Dendritic cell treated with granulocyte-macrophage colony-stimulating factor and Interleukin-4, amounts not matched to agents 40 ng/mL and 50 ng/mL, for 4 days (primary cell): ENCODE results near the gene EFNA5.

Experiments
- H3K27ac Mint-ChIP-seq: one replicate; pipeline ENCODE4 v1.8.0; 2022; ENCODE audit warnings: mild to moderate bottlenecking, mixed read lengths
- H3K27me3 Mint-ChIP-seq: one replicate; pipeline ENCODE4 v1.8.0; 2022; ENCODE audit warnings: mild to moderate bottlenecking, mixed read lengths
- H3K36me3 Mint-ChIP-seq: one replicate; pipeline ENCODE4 v1.8.0; 2022; ENCODE audit warnings: low read depth, mixed read lengths
- H3K4me1 Mint-ChIP-seq: one replicate; pipeline ENCODE4 v1.8.0; 2022; ENCODE audit warnings: low read depth, mixed read lengths
- H3K4me3 Mint-ChIP-seq: one replicate; pipeline ENCODE4 v1.8.0; 2022; ENCODE audit warnings: mild to moderate bottlenecking, moderate library complexity, mixed read lengths
- H3K9me3 Mint-ChIP-seq: one replicate; pipeline ENCODE4 v1.8.0; 2022; ENCODE audit warnings: mixed read lengths
- intact Hi-C: fragments of 100-400 bp; cut with micrococcal nuclease; formaldehyde crosslinking; loops from one replicate; pipeline ENCODE4 v1.15.0; 2022

The EFNA5 gene

DNA sequence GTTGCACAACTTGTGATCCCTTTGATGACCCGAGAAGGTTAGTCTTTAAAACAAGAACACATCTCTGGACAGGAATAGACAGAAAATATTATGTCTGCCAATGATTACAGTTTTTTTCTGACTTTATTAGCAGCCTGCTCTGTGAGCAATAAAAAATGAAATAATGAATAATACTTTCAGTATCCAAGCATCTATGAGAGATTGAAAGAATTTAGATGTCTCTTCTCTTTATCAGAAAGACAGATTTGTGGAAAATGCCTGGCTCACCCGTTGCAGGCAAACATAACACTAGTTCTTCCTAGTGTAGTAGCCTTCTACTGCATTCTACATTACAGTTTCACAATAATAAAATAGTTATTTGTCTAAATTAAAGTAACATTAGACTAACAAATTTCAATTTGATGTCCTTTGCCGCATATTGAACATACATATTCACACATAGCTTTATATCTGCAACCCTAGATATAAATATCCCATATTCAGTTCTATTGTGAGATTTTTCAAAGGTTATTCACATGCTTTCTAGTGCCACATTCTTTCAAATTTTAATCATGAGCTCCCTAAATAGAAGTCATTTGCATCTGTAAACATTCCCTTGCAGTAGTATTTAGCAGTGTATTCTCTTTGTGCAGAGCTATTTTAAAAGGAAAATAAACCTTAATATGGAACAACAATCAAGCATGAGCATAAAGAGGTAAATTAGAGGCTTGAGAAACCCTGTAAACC lies 267.3 kb downstream of the EFNA5 start:
- H3K9me3 Mint-ChIP-seq, result no peaks in the 10 kb centered on the region
- intact Hi-C loops, result no loop called here
- no peaks in the 10 kb centered on the region for H3K36me3 Mint-ChIP-seq
- H3K4me3 Mint-ChIP-seq, result no peak overlapping the region
- H3K27me3 Mint-ChIP-seq, result peaks cover 1% of the 10 kb centered on the region
- no peak overlapping the region for H3K27ac Mint-ChIP-seq
- H3K4me1 Mint-ChIP-seq, result no peaks in the 10 kb centered on the region

DNA sequence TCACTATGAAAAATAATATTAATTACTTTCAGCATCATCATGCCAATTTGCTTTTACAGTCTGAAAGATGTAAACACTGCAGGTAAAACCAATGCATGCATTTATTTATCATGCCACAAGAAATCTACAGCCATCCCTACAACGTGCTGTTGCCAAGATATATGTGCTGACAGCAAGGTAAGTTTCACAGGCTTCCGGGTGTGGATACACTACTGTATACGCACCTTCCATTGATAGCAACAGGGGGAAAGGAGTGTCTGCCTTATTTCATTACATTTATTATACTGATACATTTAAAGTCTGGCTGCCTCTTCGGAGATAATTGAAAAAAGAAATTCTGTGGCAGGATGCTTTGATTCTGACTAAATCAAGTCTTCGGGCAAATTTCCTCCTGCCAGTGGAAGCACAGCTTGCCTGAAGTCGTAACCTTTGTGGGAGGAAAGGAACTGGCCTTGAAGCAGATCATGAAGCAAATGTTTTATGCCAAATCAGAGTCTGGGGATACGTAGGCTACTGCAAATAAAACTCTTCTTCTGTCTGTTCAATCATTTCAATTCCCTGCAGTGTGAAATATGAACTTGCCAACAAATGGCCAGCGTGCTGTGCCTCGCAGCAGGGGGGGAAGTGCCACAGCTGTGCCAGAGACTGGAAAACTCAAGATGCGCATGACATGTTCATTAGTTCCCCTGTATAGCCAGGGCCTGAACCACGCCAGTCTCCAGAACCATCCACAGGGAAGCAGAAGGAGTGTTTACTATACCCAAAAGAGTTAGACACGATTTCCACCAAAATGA lies 268.1 kb downstream of the EFNA5 start:
- intact Hi-C loops, result no loop called here
- Mint-ChIP-seq H3K27ac (no peak overlapping the region), H3K36me3 (no peaks in the 10 kb centered on the region), H3K4me3 (no peak overlapping the region), H3K27me3 (peaks cover 1% of the 10 kb centered on the region), H3K9me3 (no peaks in the 10 kb centered on the region), H3K4me1 (no peaks in the 10 kb centered on the region)

DNA sequence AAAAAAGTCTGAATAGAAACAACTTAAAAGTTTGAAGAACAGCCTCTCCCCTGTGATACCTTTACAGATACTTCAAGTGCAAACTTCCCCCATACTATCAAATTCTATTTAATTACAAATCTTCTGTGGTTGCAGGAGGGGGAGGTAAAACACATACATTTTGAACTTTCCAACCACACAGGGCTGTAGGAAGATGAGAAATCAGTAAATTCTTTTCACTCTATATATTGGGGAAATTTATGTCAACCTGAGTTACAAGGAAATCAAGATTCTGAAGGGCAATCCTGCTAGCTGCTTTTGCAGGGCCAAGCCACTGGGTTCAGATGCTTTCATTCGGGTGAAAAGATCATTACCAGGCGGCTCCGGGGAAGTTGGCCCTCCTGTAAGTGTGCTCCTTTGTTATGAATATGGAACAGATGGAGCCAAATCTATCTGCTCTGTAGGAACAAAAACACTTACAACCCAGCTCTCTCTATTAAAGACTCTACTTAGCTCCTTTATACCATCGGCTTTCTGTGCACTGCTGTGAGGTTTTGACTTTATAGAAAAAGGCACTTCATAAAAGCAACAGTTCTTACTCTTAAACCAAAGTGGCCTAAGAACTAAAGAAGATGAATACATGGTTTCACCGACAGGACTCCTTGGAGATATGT lies 269.1 kb downstream of the EFNA5 start:
- H3K36me3 Mint-ChIP-seq, result no peaks in the 10 kb centered on the region
- peaks cover 1% of the 10 kb centered on the region for H3K27me3 Mint-ChIP-seq
- no peaks in the 10 kb centered on the region for H3K4me1 Mint-ChIP-seq
- no peaks in the 10 kb centered on the region for H3K9me3 Mint-ChIP-seq
- no peak overlapping the region for H3K27ac Mint-ChIP-seq
- no peak overlapping the region for H3K4me3 Mint-ChIP-seq
- intact Hi-C loops, result no loop called here

DNA sequence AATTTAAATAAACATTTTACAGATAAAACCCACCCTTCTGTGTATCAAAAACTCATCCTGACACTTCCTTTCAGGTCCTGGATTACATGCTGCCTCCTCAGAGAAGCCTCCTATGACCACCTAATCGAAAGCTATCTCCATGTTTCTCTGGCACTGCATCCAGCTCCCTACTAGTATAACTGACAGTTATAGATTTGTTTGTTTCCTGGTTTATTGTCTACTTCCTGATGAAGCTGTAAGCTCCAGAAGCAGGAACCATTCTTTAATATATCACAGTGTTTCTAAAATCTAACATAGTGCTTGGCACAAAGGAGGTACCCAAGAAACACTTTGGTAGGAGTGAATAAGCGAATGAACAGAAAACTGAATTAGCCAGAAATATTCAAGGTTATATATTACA lies 270.4 kb downstream of the EFNA5 start:
- H3K27ac Mint-ChIP-seq, result no peak overlapping the region
- no peaks in the 10 kb centered on the region for H3K9me3 Mint-ChIP-seq
- no peaks in the 10 kb centered on the region for H3K36me3 Mint-ChIP-seq
- H3K4me1 Mint-ChIP-seq, result no peaks in the 10 kb centered on the region
- no peak overlapping the region for H3K4me3 Mint-ChIP-seq
- intact Hi-C loops, result no loop called here
- peaks cover 1% of the 10 kb centered on the region for H3K27me3 Mint-ChIP-seq

DNA sequence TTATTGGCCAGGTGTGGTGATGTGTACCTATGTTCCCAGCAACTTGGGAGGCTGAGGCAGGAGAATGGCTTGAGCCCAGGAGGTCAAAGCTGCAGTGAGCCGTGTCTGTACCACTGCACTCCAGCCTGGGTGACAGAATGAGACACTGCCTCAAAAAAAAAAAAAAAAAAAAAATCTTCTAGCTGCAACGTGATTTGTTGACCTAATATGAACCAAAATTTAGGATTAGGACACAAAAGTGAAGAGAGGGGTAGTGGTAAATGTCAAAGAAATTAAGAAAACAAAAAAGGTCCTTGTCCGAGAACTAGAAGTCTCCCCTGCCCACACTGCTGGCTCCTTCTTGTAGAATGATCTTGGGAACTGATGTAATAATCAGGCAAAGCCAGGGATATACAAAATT lies 272.0 kb downstream of the EFNA5 start:
- no peaks in the 10 kb centered on the region for H3K36me3 Mint-ChIP-seq
- H3K27me3 Mint-ChIP-seq, result peaks cover 1% of the 10 kb centered on the region
- no peaks in the 10 kb centered on the region for H3K9me3 Mint-ChIP-seq
- no peaks in the 10 kb centered on the region for H3K4me1 Mint-ChIP-seq
- H3K27ac Mint-ChIP-seq, result no peak overlapping the region
- no peak overlapping the region for H3K4me3 Mint-ChIP-seq
- intact Hi-C loops, result no loop called here

DNA sequence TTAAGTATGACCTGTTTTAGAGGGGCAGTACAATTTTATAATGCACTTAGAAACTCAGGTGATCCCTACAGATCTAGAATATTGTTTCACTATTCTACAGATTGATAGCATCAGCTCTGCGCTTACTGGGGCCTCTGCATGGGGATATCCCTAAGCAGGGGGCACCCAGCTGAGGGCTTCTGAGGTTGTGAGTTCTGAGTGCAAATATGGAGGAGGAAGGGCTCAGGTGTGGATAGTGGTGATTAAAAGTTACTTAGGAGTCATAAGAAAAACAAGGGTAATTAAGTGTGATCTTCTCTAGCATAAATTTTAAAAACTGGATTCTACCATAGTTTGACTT lies 274.4 kb downstream of the EFNA5 start:
- H3K9me3 Mint-ChIP-seq, result no peaks in the 10 kb centered on the region
- intact Hi-C loops, result no loop called here
- peaks cover 1% of the 10 kb centered on the region for H3K27me3 Mint-ChIP-seq
- H3K27ac Mint-ChIP-seq, result no peak overlapping the region
- no peaks in the 10 kb centered on the region for H3K4me1 Mint-ChIP-seq
- no peaks in the 10 kb centered on the region for H3K36me3 Mint-ChIP-seq
- H3K4me3 Mint-ChIP-seq, result no peak overlapping the region

DNA sequence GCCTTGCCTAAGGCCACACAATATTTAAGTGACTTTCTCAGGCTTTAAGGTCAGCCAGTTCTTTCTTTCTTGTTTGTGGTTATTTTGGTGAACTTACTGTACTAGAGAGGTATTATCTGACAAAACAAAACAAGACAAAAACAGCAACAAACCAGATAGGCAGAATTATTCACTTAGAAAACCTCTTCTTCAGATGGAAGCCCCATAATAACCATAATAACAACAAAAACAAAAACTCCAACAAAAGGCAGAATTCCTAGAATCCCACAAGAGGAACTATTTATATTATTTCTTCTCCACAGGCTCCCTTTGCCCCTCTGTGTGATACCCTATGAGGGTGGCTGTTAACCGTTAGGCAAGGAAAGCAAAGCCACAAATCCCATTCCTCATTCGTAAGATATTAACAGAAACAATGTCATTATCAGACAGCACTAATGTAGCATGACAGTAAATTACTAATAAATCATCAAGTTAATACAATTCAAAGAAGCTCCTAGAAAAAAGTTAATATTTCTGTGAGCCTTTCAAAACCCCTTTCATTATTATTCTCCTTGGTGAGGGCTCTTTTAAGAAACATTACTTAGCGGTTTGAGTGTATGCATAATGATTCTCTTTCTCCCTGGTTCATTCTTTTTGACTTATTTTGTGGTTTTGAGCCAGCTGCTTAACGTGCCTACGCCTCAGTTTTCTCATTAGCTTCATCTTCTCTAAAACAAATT lies 274.9 kb downstream of the EFNA5 start:
- H3K36me3 Mint-ChIP-seq, result no peaks in the 10 kb centered on the region
- no peaks in the 10 kb centered on the region for H3K4me1 Mint-ChIP-seq
- H3K4me3 Mint-ChIP-seq, result no peak overlapping the region
- H3K27ac Mint-ChIP-seq, result no peak overlapping the region
- H3K27me3 Mint-ChIP-seq, result peaks cover 1% of the 10 kb centered on the region
- no peaks in the 10 kb centered on the region for H3K9me3 Mint-ChIP-seq
- intact Hi-C loops, result no loop called here

DNA sequence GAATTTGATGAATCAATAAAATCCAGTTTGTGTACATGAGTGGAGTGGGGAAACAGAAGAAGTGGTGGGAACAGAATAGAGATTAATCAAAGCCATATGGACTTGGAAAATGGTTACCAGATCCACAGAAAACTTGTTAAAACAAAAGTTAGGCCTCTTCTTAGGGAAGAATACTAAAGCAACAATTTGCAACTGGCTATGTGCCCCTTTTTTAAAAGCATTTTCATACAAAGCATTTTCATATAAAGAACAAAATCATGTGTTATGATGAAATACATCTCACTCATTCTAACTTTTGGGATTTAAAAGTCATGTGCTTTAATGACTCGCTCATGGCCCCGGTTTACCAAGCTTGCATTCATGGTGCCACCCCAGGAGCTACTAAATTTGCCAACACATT lies 276.9 kb downstream of the EFNA5 start:
- Mint-ChIP-seq H3K4me1 (peaks cover 12% of the 10 kb centered on the region), H3K4me3 (no peak overlapping the region), H3K27me3 (no peaks in the 10 kb centered on the region), H3K36me3 (no peaks in the 10 kb centered on the region), H3K27ac (no peak overlapping the region), H3K9me3 (no peaks in the 10 kb centered on the region)
- intact Hi-C loops, result no loop called here

DNA sequence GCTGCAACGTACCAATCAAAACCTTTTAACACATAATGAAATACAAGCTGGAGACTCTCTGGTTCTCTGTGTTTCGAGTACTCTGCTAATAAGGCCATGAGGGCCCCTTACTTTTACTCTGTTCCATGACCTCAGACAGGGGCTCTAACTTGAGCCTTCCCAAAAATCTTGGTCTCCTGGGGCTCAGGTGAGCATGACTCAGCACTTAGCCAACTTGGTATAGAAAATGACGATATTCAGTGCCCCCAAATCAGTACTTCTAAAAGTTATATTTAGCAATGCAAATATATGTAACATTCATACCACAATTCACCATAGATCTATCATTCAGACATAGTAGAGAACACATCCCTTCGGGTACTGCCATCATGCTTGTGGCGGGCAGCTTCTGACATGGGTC lies 278.9 kb downstream of the EFNA5 start:
- no peak overlapping the region for H3K27ac Mint-ChIP-seq
- no peak overlapping the region for H3K4me3 Mint-ChIP-seq
- peaks cover 30% of the 10 kb centered on the region for H3K4me1 Mint-ChIP-seq
- H3K27me3 Mint-ChIP-seq, result no peaks in the 10 kb centered on the region
- intact Hi-C loops, result no loop called here
- no peaks in the 10 kb centered on the region for H3K9me3 Mint-ChIP-seq
- H3K36me3 Mint-ChIP-seq, result no peaks in the 10 kb centered on the region

DNA sequence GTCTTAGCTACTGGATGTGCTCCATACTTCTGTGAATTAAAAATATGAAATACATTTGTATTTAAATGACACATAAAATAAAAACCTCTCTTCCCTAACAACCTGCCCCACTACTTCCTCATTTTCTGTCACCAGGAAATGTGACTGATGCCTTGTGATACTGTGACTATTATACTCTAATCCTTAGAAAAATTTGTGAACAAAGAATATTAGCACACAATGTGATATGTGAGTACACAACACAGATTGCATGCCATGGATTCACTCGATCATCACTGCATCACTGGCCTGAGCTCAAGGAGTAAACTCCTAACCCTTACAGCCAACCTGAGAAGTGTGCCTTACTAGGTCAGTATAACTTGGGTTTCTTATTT lies 281.0 kb downstream of the EFNA5 start:
- Mint-ChIP-seq H3K27ac (peak overlapping the region; percentile 43), H3K27me3 (no peaks in the 10 kb centered on the region), H3K4me3 (no peak overlapping the region), H3K36me3 (no peaks in the 10 kb centered on the region), H3K4me1 (peaks cover 30% of the 10 kb centered on the region), H3K9me3 (no peaks in the 10 kb centered on the region)
- intact Hi-C loops, result no loop called here

DNA sequence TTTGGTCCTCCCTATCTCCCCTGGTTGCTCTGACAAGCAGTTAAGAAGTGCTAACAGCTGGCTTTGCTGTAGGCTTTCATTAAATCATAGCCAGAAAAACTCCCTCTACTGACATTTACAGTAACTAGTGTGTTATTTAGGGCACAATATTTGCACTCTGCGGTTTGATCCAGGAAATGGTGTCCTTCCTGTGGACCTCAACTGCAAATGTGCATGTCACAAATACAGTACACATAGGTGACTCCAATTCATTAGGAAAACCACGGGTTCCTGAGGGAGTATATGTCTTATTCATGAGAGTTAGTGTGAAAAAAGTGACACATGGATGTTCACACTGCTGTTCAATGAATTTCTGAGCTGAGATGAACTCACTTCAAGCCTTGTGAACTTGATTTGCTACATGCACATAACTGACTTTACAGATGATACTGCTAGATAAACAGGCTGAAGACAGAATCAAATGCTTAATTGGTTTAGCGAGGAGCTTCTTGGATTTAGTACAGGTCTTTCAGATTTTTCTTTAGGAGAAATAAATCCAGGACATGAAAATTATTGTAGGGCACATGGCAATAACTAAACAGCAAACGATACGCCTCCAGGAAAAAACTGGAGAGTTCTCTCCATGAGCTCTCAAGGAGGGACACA lies 281.5 kb downstream of the EFNA5 start:
- H3K27me3 Mint-ChIP-seq, result no peaks in the 10 kb centered on the region
- intact Hi-C loops, result no loop called here
- no peaks in the 10 kb centered on the region for H3K36me3 Mint-ChIP-seq
- H3K27ac Mint-ChIP-seq, result peak overlapping the region; percentile 43
- no peaks in the 10 kb centered on the region for H3K9me3 Mint-ChIP-seq
- H3K4me1 Mint-ChIP-seq, result peaks cover 30% of the 10 kb centered on the region
- H3K4me3 Mint-ChIP-seq, result no peak overlapping the region

DNA sequence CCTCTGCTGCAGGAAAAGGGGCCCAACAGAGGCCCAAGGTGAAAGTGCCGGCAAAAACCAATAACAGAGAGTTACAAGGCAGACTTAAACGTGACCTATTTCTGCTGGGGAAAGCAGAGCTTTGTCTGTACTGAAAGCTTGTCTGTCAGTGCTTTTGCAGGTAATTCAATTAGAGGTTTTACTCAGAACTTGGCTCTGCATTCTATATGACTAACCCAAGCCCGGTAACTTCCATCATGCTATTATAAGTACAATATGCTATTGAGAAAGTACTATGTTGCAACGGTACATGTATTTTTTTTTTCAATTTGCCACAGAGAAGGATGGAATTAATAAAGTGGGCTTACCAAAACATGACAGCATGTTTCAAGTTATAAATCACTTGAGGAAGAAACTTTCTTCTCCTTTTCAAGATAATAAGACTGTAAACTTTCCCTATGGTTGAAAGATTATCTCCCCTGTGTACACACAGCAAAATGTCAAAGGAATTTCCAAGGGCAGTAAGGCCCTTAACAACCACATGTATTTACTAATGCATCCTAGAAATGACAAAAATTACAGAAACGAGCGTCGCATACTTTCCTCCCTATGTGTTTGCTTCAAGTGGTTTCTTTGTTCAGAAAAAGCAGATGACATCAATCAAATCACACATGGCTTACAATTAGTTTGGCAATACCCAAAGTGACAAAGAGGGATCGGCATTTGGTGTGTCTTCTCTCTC lies 282.4 kb downstream of the EFNA5 start:
- Mint-ChIP-seq H3K27ac (no peak overlapping the region), H3K4me3 (no peak overlapping the region), H3K4me1 (peaks cover 30% of the 10 kb centered on the region), H3K36me3 (no peaks in the 10 kb centered on the region), H3K27me3 (no peaks in the 10 kb centered on the region), H3K9me3 (no peaks in the 10 kb centered on the region)
- intact Hi-C loops, result no loop called here

DNA sequence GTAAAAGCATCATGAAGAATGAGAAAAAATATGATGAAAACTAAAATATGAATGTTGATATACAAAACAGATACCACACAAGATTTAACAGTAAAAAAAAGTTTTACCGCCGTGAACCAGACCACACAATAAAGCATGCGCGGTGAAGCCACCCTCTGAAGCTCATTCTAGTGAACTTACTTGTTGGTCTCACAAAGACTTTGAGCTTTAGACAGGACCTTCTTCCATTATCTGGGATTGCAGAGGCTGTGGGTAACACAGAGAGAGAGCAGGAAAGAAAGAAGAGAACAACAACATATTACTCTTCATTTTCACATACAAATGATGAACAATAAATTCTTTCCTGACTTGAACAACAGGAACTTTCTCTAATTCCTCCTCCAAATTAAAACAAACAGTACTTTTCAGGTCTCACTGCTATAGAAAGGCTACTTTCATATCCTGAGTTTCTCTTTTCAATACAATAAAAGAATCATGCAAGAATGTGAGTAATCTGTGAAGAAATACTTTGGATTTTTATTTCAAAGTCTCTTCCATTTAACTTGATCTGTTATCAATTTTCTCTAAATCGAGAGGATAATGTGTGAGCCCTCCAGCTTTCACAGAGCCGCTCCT lies 283.1 kb downstream of the EFNA5 start:
- no peaks in the 10 kb centered on the region for H3K27me3 Mint-ChIP-seq
- intact Hi-C loops, result no loop called here
- H3K9me3 Mint-ChIP-seq, result no peaks in the 10 kb centered on the region
- peaks cover 30% of the 10 kb centered on the region for H3K4me1 Mint-ChIP-seq
- no peak overlapping the region for H3K4me3 Mint-ChIP-seq
- H3K36me3 Mint-ChIP-seq, result no peaks in the 10 kb centered on the region
- H3K27ac Mint-ChIP-seq, result no peak overlapping the region
